Suprapubic skin (tissue), 3 donors: ENCODE data around the gene GLIPR1L2.

Source experiments
- POLR2A ChIP-seq, 2 donors: fragments of 450-650 bp; IDR thresholded peaks; one replicate each; pipeline ENCODE4 v1.6.1; 2017; ENCODE audit warnings: antibody characterized with exemption in 2 of 2, mild to moderate bottlenecking in 2 of 2, moderate library complexity in 2 of 2
- TF ChIP-seq, protein P1 (sequence below), 2 donors: fragments of 200-600 bp in 1 of 2; fragments of 450-650 bp in 1 of 2; sonication (generic) in 1 of 2; IDR thresholded peaks; one replicate each; pipeline ENCODE4 v1.5.1; 2016 to 2019; ENCODE audit warnings: antibody characterized with exemption in 2 of 2, mild to moderate bottlenecking in 1 of 2, moderate library complexity in 1 of 2

- TF ChIP-seq, protein P1, sequence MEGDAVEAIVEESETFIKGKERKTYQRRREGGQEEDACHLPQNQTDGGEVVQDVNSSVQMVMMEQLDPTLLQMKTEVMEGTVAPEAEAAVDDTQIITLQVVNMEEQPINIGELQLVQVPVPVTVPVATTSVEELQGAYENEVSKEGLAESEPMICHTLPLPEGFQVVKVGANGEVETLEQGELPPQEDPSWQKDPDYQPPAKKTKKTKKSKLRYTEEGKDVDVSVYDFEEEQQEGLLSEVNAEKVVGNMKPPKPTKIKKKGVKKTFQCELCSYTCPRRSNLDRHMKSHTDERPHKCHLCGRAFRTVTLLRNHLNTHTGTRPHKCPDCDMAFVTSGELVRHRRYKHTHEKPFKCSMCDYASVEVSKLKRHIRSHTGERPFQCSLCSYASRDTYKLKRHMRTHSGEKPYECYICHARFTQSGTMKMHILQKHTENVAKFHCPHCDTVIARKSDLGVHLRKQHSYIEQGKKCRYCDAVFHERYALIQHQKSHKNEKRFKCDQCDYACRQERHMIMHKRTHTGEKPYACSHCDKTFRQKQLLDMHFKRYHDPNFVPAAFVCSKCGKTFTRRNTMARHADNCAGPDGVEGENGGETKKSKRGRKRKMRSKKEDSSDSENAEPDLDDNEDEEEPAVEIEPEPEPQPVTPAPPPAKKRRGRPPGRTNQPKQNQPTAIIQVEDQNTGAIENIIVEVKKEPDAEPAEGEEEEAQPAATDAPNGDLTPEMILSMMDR (IDR thresholded peaks at IDR 0.05), result no peak
- TF ChIP-seq POLR2A (IDR thresholded peaks at IDR 0.05), result no peak
These were observed 65.0 kb downstream of the GLIPR1L2 start for GRCh38 chr12:75455839-75456238.
